Lower leg skin (tissue), 4 donors: Measurements from ENCODE around the gene KRT74. TPM values are rescaled to one million over a fixed set of nuclear protein-coding genes. Genes with fewer than 3 reads are reported as not detected.

Experiments used
- DNase-seq, 2 donors: peaks; one replicate each; pipeline ENCODE4 v3.0.0-alpha.2; 2019; ENCODE audit warnings: low spot score in 2 of 2
- H3K4me3 ChIP-seq: fragments of 200-600 bp; sonication (generic); 2 replicates; pipeline ENCODE4 v1.5.1; 2017; ENCODE audit warnings: mild to moderate bottlenecking, low read depth; ENCODE audit not compliant: poor library complexity, severe bottlenecking
- POLR2A ChIP-seq, 2 donors: fragments of 450-650 bp; IDR thresholded peaks; one replicate each; pipeline ENCODE4 v1.6.1; 2016 to 2017; ENCODE audit warnings: antibody characterized with exemption in 2 of 2, mild to moderate bottlenecking in 1 of 2, moderate library complexity in 1 of 2
- WGBS, 2 donors: methylation state at CpG; one replicate each; pipeline ENCODE4 v1.1.5; 2018; 5-methylcytosine and 5-hydroxymethylcytosine counted together
- intact Hi-C: fragments of 100-400 bp; cut with DNase I; formaldehyde crosslinking; loops from one replicate; pipeline ENCODE4 v1.15.0; 2023; ENCODE audit warnings: low total_unique reads
- total RNA-seq, 4 donors: library from RNA; depleted of rRNA; stranded (reverse); fragments of >200 nt; gene quantifications; one replicate each; pipeline ENCODE4 v1.1.0, GENCODE V29; 2016
- TF ChIP-seq, protein P1 (sequence below), 3 donors: fragments of 450-650 bp; IDR thresholded peaks; one replicate each; pipeline ENCODE4 v1.5.1; 2016; ENCODE audit warnings: antibody characterized with exemption in 3 of 3, mild to moderate bottlenecking in 3 of 3, moderate library complexity in 2 of 3

The KRT74 gene
- total RNA-seq, 4 donors from 2014 or later, result 0.30 to 14.6 (median 0.82) TPM

DNA sequence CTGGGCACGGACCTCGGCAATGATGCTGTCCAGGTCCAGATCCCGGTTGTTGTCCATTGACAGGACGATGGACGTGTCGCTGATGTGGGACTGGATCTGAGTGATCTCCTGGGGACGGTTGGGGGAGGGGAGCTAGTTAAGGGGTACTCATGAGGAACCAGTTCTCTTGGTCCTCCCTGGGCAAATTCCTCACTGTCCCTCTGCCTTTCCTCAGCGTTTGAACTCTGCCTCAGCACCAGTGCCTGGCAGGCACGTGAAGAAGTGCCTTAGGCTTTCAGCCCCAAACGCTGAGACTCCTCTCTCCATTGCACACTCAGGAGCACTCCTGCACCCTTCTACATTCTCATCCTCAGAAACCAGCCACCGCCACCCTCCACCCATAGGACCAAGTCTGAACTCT, 17.9 kb upstream of the KRT74 start:
- no peak for TF ChIP-seq POLR2A (IDR thresholded peaks at IDR 0.05)
- TF ChIP-seq, protein P1, sequence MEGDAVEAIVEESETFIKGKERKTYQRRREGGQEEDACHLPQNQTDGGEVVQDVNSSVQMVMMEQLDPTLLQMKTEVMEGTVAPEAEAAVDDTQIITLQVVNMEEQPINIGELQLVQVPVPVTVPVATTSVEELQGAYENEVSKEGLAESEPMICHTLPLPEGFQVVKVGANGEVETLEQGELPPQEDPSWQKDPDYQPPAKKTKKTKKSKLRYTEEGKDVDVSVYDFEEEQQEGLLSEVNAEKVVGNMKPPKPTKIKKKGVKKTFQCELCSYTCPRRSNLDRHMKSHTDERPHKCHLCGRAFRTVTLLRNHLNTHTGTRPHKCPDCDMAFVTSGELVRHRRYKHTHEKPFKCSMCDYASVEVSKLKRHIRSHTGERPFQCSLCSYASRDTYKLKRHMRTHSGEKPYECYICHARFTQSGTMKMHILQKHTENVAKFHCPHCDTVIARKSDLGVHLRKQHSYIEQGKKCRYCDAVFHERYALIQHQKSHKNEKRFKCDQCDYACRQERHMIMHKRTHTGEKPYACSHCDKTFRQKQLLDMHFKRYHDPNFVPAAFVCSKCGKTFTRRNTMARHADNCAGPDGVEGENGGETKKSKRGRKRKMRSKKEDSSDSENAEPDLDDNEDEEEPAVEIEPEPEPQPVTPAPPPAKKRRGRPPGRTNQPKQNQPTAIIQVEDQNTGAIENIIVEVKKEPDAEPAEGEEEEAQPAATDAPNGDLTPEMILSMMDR (IDR thresholded peaks at IDR 0.05), result no peak
- no peak for DNase-seq
- intact Hi-C loops, result no loop called here
- 90 to 92% methylated on average over 11 of the region's 11 CpGs for WGBS, 2 donors
- no peak overlapping the region for H3K4me3 ChIP-seq

GRCh38 chr12:52590021-52590420, 16.4 kb upstream of the KRT74 start:
- WGBS, 2 donors, result 95 to 96% methylated on average over 6 of the region's 6 CpGs
- TF ChIP-seq, protein P1 (IDR thresholded peaks at IDR 0.05), result no peak
- no peak for TF ChIP-seq POLR2A (IDR thresholded peaks at IDR 0.05)
- no peak overlapping the region for H3K4me3 ChIP-seq
- intact Hi-C loops, result no loop called here
- no peak for DNase-seq

DNA sequence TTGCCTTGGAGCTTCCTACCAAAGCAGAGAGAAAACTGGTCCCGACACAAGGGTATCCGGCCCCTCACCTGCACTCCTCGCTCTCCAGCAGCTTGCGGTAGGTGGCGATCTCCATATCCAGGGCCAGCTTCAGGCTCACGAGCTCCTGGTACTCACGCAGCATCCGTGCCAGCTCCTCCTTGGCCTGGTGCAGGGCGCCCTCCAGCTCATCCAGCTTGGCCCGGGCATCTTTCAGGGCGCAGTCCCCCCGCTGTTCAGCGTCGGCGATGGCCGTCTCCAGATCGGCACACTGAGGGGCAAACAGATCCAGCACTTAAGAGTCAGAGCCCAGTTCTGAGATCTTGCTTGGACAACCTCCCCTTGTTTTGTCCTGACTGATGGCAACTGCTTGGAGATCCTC, 13.9 kb upstream of the KRT74 start:
- DNase-seq, result peak in 1 of 2 donors; percentile 70
- H3K4me3 ChIP-seq, result no peak overlapping the region
- TF ChIP-seq, protein P1 (IDR thresholded peaks at IDR 0.05), result no peak
- TF ChIP-seq POLR2A (IDR thresholded peaks at IDR 0.05), result no peak
- intact Hi-C loops, result no loop called here
- 88 to 91% methylated on average over 15 to 17 of the region's 17 CpGs for WGBS, 2 donors

GRCh38 chr12:52585946-52586345, 12.3 kb upstream of the KRT74 start:
- no peak for TF ChIP-seq POLR2A (IDR thresholded peaks at IDR 0.05)
- TF ChIP-seq, protein P1 (IDR thresholded peaks at IDR 0.05), result no peak
- WGBS, 2 donors, result 71 to 83% methylated on average over 9 of the region's 9 CpGs
- intact Hi-C loops, result no loop called here
- no peak overlapping the region for H3K4me3 ChIP-seq
- DNase-seq, result peak in 1 of 2 donors; percentile 79

DNA sequence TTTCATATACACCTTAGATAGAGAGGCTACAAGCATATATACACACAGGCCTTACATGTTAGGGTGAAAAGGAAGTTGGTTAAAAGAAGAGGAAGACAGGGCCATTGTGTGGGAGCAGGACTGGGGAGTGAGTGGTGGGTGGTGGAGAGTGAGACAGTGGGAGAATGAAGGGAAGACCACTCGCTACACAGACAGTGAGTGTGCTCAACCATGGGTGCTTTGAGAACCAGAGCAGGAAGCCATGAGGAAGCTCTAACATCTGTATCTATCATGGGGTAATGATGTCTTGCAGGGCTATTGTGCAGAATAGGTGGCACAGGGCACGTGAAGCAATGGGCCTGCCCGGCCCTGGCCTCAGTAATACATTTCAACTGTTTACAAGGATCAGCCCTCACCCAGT, 11.4 kb upstream of the KRT74 start:
- 82 to 95% methylated on average over 3 of the region's 3 CpGs for WGBS, 2 donors
- TF ChIP-seq, protein P1 (IDR thresholded peaks at IDR 0.05), result no peak
- no peak for TF ChIP-seq POLR2A (IDR thresholded peaks at IDR 0.05)
- intact Hi-C loops, result no loop called here
- H3K4me3 ChIP-seq, result no peak overlapping the region
- DNase-seq, result peak in 1 of 2 donors; percentile 67

DNA sequence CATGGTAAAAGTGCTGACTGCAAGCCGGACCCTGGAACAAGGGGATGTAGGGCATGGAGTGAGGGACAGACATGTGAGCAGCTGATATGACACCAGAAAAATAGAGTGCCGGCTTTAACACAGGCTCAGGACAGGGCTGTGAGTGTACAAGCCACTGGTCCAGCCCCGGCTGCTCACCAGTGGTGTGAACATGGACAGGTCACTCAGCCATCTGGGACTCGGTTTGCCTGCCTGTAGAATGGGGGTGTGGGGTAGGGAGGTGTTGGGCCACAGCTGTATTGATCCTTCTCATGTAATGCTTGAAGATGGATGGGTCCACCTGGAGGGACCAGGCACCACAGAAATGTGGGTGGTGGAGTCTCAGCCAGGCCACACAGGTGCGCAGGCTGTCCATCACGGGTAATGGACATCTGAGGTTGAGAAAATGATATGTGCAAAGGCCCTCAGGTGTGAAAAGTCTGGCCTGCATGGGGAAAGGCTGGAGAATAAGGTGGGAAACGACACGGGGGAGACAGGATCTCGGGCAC, 10.6 kb upstream of the KRT74 start:
- WGBS, 2 donors, result 94% methylated on average over 9 of the region's 9 CpGs
- peak in 1 of 2 donors; percentile 61 for DNase-seq
- intact Hi-C loops, result loop anchor here (5.0 kb wide), 1 partner anchor 298 kb away; no protein-coding TSS in a partner anchor

More for the DNA sequence above, 10.6 kb upstream of the KRT74 start:
- TF ChIP-seq, protein P1 (IDR thresholded peaks at IDR 0.05), result no peak
- no peak for TF ChIP-seq POLR2A (IDR thresholded peaks at IDR 0.05)
- no peak overlapping the region for H3K4me3 ChIP-seq
